ENCODE results near the gene CNR2.
"Not testable (repeated sequence)": the region's sequence is repeated elsewhere in the genome, so short reads cannot be mapped to it uniquely, and the experiment has no call there.

Gene CNR2

GRCh38 chr1:23916209-23917131 is 3.3 kb upstream of the CNR2 start:
- peak in 1 of 2 donors; percentile 6 for DNase-seq (ENCODE audit: low read depth in 2 of 2)

DNA sequence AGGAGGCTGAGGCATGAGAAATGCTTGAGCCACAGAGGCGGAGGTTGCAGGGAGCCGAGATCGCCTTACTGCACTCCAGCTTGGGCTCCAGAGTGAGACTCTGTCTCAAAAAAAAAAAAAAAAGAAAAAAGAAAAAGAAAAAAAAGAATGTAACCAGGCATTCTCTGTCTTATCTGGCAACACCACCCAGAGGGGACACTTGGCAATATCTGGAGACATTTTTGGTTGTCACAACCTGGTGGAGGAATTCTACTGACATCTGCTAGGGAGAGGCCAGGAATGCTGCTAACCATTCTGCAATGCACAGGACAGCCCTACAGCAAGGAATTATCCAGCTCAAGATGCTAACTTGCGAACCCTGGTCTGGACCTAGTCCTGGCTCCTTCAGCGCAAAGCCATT is 2.3 kb upstream of the CNR2 start:
- DNase-seq (ENCODE audit: low read depth in 2 of 2), result no peak

- no peak for DNase-seq (ENCODE audit: low read depth in 2 of 2)
Observed at GRCh38 chr1:23914921-23915320, 1.8 kb upstream of the CNR2 start.

DNA sequence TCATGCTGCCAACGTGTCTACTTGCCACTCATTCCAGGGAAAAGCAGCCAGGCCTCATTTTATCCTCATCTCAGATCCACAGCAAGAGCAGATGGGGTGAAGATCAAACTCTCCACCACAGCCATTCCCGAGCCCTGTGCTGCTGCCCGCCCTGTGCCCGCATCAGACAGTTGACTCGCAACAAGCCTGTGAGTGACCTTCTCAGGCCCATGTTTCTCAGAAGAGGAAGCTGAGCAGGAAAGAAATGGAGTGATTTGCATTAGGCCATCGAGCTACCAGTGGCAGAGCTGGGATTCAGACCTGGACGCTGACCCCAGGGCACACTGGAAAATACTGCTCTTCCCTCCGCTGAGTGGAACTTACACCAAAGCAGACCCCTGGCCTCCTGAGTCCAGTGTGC is 1.2 kb downstream of the CNR2 start:
- DNase-seq (ENCODE audit: low read depth in 2 of 2), result no peak

DNA sequence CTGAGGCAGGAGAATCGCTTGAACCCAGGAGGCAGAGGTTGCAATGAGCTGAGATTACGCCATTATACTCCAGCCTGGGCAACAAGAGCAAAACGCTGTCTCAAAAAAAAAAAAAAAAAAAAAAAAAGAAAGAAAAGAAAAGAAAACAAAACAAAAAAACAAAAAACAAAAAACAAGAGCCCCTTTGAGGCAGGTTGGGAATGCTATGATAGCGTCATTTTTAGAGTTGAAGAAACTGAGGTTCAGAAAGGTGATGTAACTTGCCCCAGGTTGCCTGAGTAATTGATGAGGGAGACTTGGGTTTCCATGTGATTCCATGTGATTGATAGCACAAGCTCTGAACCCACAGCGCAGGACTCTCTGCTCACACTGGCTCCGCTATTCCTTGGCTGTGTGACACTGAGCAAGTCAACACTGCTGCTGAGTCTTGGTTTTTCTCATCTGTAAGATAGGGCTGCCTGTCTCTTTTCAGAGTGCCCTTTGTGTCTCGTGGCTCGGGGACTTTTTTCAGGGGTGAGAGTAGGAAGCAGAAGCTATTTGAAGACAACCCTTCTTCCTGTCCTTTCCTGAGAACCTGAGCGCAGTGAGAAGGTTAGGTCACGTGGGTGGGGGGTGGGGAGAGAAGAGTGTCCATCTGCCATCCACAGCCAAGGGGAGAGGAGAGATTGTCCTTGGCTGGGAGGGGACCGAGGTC is 2.5 kb downstream of the CNR2 start:
- no peak for DNase-seq (ENCODE audit: low read depth in 2 of 2)

DNA sequence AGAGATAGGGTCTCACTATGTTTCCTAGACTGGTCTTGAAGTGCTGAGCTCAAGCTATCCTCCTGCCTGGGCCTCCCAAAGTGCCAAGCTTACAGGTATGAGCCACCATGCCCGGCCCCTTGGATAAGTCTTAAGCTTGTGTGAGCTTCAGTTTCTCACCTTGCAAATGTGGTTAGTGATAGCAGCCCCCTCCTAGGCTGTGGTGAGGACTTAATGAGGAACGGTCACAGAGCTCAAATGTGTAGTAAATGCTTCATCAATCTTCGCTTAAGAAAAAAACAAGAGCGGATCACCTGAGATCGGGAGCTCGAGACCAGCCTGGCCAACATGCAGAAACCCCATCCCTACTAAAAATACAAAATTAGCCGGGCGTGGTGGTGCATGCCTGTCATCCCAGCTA is 3.0 kb downstream of the CNR2 start:
- no peak for DNase-seq (ENCODE audit: low read depth in 2 of 2)

DNA sequence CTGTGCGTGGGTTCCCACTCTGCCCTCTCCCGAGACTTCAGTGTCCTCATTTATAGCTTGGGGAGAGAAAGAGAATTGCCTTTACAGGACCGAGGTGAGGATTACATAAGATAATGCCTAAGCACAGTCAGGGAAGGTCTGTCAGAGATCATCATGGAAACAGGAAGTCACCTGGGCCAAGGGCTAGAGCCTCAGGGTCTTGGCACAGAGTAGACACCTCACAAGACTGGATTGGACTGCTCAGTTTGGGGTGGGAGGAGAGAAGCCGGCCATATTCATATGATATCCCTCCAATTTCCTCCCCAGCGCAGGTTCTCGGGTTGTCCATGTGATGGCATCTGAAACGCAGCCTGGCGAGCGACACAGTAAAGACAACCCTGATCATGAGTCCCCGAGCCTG is 3.8 kb downstream of the CNR2 start:
- DNase-seq (ENCODE audit: low read depth in 2 of 2), result no peak

- DNase-seq (ENCODE audit: low read depth in 2 of 2), result no peak
Observed at GRCh38 chr1:23908453-23909341, 4.5 kb downstream of the CNR2 start.

GRCh38 chr1:23906731-23907130 is 6.4 kb downstream of the CNR2 start:
- no peak for DNase-seq (ENCODE audit: low read depth in 2 of 2)

DNA sequence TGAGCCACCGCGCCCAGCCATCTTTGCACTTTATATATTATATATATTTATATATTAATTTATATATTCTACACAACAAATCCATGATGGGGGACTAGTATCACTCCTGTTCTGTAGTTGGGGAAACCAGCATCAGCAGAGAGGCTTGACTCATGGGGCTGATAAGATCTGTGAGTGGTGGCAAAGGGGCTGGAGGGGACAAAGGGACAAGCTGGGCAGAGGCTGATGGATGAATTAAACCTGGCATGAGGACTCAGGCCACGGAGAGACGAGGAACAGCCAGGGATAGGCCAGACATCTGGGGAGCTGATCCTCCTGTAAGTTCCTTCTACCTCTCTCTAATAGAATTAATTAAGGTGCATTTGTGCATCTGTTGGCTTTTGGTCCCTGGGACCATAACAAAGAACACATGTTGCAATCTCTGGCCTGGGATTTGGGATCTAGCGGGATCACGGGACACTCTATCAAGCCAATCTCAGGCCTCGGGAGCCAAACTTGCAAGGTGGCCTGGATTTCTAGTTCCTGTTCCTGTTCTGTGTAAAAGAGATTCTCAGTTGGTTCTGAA is 7.6 kb downstream of the CNR2 start:
- DNase-seq (ENCODE audit: low read depth in 2 of 2), result no peak

DNA sequence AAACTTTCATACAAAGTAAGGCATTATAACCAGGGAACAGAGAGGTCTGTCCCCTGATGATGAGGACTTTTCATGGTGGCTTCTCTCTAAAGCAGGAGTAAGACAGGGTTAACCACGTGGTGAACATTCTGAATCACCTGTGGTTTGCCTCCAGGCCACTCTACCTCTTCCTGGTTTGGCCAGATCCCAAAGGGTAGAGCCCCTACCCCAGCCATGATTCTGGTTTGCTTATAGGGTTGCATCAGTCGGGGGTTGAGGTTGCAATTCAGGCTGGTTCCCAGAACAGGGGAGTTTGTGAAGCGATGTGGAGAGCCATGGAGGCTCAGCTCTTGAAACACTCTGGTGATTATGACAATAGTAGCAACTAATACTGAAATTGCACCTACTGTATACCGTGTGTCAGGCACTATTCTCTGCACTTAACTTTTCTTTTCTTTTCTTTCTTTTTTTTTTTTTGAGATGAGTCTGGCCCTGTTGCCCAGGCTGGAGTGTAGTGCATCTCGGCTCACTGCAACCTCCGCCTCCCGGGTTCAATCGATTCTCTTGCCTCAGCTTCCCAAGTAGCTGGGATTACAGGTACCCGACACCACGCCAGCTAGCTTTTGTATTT is 8.3 kb downstream of the CNR2 start:
- no peak for DNase-seq (ENCODE audit: low read depth in 2 of 2)

DNA sequence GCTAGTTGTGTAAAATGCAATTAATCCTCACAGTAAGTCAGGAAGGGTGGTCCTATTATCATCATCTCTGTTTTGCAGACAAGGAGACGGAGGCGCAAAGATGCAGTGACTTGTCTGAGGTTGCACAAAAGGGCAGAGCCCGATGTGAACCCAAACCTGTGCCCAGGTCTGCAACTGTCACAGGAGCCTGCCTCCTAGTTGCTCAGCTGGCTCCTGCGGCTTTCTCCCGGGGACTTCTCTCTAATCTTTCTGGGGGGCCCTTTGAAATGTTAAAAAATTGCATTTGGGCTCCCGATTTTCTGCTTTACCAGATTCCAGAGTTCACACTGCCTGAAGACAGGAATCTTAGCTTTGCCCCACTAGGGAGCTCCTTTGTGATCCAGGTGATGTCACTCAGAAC is 9.4 kb downstream of the CNR2 start:
- no peak for DNase-seq (ENCODE audit: low read depth in 2 of 2)

DNA sequence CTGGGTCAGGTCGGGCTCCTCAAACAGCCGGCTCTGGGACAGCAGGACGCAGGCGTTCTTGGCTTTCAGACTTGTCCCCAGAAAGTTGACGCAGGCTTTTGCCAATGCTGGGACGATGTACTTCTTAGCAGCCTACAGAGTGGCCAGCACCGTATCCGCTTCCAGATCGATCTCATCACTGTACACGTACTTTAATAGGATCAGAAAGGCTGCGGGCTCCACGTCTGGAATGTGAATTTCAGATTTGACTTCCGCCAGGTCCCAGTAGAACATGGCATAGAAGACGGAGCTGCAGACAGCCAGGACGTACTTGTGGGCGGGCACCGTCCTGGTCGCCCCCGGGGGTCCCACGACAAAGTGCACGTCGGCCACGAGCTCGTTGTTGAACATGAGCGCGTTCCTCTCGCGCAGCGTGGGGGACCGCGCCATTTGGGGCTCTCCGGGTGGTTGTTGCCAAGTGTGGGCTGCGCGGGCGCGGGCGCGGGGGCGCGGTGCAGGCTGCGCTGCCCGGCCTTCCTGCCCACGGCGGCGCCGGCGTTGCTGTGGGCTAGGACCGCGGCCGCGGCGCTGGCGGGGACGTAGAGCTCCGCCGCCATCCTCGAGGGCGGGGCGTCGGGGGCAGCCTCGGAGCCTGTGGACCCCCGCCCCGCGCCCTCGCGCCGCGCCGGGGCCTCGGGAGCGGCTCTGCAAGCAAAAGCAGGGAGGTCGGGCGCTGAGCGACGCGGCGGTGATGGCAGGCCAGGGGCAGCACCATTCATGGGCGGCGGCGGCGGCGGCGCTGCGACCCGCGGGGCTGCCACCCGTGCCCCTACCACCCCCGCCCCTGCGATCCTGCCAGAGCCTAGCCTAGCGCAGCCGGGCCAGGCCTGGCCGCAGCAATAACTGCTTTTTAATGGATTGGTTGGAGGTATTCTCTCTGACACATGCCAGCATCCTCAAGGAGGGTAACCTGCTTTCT is 10.6 kb downstream of the CNR2 start:
- DNase-seq (ENCODE audit: low read depth in 2 of 2), result no peak

GRCh38 chr1:23900017-23900416 is 13.1 kb downstream of the CNR2 start:
- not testable (repeated sequence) for DNase-seq (ENCODE audit: low read depth in 2 of 2)

- DNase-seq (ENCODE audit: low read depth in 2 of 2), result no peak
Observed at GRCh38 chr1:23899070-23899469, 14.1 kb downstream of the CNR2 start.

DNA sequence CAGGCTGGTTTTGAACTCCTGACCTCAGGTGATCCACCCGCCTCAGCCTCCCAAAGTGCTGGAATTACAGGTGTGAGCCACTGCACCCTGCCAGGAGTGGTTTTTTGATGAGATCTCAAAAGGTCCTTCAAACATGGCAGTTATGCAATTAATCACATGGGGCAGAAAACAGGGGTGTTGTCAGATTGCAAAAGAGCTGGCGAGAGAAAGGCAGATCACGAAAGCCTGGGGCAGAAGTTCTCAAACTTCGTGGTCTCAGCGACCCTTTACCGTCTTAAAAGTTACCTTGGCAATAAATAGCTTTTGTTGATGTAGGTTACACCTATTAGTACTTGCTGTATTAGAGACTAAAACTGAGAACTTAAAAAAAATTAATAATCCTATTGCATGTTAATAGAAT is 16.1 kb downstream of the CNR2 start:
- DNase-seq (ENCODE audit: low read depth in 2 of 2), result no peak

GRCh38 chr1:23896491-23896890 is 16.7 kb downstream of the CNR2 start:
- DNase-seq (ENCODE audit: low read depth in 2 of 2), result no peak

DNA sequence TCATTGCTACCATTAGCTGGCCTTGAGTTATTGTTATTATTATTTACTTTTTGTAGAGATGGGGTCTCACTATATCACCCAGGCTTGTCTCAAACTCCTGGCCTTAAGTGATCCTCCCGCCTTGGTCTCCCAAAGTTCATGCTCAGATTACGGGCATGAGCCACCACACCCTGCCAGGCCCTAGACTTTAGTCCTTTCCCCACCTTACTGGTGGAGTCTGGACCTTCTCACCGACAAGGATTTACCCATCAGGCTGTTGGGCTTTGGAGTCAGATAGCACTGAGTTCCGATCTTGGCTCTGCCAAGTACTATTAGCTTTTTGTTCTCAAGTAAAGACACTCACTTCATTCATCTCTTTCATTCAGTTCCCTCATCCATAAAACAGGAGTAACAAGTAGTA is 17.2 kb downstream of the CNR2 start:
- DNase-seq (ENCODE audit: low read depth in 2 of 2), result no peak

DNA sequence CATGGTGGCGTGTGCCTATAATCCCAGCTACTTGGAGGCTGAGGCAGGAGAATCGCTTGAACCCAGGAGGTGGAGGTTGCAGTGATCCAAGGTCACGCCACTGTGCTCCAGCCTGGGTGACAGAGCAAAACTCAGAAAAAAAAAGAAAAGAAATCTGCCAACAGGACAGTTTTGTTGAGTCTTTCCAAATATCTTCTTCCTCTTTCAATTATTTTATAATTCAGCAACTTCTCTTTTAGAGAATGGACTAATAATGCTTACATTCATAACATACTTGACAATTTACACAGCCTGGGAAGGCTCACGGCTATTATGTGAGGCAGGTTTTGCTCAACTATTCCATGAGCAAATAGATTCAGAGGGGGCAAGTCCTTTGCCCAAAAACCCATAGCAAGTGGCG is 18.1 kb downstream of the CNR2 start:
- no peak for DNase-seq (ENCODE audit: low read depth in 2 of 2)

- no peak for DNase-seq (ENCODE audit: low read depth in 2 of 2)
Observed at GRCh38 chr1:23889074-23889473, 24.1 kb downstream of the CNR2 start.
